HG03439 (cell line): ENCODE data around the gene DAPK2.

ENCODE experiments used
- ATAC-seq: cut with Tn5 transposase; IDR thresholded peaks from one replicate; pipeline ENCODE4 v1.9.1; 2021; ENCODE audit warnings: mild to moderate bottlenecking, moderate library complexity; ENCODE audit not compliant: unreplicated experiment

The DAPK2 gene

DNA sequence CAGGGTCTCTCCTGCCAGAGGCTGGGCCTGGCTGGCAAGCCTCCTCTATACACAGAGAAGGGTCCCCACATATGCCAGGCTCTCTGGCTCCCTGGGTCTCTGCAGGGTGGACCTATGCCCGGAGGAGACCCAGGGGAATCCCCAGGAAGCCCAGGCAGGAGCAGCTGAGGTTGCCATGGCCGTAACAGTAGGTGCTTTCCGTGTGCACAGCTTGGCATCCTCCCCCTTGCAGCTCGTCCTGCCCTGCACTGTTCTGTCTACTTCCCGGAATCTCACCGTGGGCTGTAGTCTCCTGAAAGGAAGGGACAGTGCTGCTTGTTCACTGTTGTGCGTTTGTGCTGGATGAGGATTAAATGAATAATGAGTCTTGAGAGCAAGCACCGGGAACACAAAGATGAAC lies 47.8 kb downstream of the DAPK2 start:
- ATAC-seq, result no peak

DNA sequence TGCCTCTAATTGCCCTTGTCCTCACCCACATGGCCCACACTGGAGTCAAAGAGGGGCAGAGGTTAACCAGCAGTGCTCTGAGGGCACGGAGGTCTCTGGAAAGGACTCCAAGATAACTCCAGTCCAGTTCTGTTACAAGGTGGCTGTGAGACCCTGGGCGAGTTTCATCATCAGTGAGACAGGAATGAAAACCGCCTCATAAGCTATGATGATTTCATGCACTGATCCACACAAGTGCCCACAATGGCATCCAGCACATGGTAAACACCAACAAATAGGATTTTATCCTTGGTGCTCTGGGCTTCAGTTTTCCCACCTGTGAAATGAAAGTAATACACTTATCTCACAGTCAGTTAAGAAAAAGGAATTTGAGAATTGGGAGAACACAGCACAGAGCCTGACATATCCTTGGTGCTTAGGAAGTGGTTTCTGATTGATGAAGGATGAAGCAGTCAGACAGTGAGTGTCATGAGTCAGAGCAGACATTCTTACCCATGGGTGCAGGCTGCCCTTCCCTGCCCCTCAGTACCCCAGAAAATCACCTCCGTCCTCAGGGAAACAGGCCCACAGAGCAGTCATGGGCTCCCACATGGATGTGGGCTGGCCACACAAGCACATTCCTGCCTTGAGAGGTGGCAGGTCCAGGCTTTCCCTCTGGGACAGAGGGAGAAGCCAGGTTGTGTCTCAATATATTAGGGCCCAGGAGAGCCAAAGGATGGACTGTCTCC lies 48.4 kb downstream of the DAPK2 start:
- ATAC-seq, result no peak

DNA sequence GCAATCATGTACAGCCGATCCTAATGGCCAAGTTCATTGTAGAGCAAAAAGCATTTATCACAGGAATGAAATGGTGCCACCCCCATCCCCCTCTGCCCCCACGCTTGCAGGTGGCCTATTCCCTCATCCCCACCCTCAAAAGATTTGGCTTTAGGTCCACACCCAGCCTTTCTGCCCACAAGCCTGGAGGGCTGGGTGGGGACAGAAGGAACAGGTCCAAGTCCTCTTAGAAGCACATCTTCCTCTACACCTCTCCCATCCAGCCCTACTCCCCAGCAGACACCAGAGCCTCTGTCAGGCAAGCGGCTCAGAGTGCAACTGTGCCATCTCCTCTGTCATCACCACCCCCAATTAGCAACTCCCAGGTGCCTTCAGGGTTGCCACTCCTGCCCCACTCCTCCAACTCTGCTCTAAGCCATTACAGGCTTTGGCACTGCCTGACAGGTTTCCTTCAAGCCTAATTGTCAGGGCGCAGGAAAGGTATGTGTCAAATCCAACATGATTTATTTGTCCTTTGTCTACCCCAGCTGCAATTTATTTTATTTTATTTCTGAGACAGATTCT lies 49.4 kb downstream of the DAPK2 start:
- ATAC-seq, result no peak

DNA sequence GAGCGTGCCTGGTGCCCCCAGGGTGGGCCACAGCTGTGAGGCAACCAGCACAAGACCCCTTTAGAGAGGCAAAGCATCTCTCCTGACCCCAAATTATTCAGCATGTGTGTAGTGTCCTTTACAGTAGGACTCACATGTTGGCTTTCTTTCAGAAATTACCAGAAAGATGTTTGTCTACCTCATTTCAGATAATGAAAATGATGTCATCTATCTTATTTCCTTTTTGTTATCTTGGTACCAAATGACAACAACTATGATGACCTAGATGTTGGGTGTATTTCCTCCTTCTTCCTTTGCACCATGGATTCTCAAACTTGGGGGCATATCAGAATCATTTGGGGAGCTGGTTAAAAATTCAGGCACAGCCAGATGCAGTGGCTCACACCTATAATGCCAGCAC lies 50.5 kb downstream of the DAPK2 start:
- no peak for ATAC-seq

- ATAC-seq, result no peak
Measured at GRCh38 chr15:63994073-63994600, 52.1 kb downstream of the DAPK2 start.

GRCh38 chr15:63992300-63992699 lies 54.0 kb downstream of the DAPK2 start:
- no peak for ATAC-seq

GRCh38 chr15:63991706-63992105 lies 54.6 kb downstream of the DAPK2 start:
- ATAC-seq, result no peak

- no peak for ATAC-seq
Measured at GRCh38 chr15:63990454-63990853, 55.8 kb downstream of the DAPK2 start.

- ATAC-seq, result no peak
Measured at GRCh38 chr15:63987796-63988378, 58.4 kb downstream of the DAPK2 start.

DNA sequence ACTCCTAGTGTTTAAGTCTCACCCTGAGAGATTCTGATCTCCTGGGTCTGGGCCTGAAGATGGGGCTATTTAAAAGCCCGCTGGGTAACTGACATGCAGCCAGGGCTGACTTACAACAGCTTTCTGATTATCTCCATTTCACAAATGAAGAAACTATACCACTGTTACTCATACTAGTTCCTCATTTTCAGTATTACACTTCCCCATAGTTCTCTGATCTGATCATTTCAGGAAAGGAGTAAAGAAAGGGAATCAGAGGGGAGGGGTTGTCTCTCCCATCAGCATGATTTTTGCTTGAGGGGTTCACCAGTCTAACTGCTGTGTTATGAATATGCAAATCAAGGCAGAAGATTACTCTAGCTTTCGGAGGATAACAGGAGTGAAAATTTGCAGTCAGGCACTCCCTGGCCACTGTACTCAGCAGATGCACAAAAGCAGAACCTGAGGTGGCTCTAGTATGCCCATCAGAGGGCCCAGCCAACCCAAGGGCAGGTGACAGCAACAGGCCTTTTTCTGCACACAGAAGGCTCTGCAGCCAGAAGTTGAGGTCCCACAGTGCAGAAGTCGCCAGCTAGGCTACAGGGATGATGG lies 59.4 kb downstream of the DAPK2 start:
- ATAC-seq, result peak; percentile 59

DNA sequence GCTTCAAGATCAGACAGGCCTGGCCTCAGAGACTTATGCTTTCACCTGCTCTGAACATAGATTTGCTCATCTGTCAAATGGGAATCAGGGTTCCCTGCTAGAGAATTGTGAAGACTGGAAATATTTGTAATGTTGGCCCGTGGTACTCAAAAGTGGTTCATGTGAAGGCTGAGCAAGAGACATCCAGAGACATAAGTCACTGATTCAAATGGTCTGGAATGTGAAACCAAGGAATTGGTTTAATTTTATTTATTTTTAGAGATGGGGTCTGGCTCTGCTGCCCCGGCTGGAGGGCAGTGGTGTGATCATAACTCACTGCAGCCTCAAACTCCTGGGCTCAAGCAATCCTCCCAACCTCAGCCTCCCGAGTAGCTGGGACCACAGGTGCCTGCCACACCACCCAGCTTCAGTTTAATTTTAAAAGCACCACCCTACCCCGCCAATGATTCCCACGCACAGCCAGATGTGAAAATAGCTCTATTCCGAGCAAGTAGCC lies 60.1 kb downstream of the DAPK2 start:
- ATAC-seq, result peak; percentile 12

DNA sequence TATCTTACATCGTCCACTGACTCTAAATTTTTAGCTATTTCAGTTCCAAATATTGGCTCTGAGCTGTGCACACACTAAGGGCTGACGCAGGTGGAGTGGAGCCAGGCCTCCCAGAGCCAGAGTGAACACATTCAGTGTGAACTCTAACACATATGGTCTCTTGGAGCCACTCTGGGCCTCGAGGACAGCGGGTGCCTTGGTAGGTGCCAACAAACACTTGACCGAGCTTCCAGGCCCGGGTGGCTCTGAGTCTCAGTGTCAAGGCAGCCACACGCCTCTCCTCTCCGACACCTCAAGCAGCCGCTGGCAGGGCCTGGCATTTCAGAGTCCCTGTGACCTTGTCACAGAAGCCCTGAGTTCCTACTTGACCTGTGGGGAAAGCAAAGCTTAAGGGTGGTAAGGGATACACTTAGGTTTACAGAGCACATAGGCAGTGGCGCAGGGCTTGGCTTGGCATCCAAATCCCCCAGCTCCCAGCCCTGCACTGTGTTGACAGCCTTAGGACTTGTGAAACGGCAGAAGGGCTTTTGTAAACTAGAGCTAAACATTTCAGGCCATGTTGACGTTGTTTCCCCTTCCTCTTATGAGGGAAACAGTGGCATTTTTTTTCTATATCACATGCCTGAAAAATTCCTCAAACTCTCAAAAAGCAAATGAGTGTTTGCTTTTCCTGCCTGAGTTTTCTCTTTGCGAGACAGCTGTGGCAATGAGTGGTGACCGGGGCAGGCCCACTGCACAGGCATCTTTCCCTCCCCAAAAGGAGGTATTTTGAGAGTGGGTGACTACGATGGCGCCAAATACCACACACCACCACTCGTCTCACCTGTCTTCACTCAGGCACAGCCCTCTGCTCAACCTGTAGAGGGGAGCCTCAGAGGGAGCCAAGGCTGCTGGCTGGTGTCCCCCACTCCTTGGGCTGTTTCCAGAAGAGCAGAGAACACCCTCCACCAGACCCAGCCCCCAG lies 60.8 kb downstream of the DAPK2 start:
- no peak for ATAC-seq

DNA sequence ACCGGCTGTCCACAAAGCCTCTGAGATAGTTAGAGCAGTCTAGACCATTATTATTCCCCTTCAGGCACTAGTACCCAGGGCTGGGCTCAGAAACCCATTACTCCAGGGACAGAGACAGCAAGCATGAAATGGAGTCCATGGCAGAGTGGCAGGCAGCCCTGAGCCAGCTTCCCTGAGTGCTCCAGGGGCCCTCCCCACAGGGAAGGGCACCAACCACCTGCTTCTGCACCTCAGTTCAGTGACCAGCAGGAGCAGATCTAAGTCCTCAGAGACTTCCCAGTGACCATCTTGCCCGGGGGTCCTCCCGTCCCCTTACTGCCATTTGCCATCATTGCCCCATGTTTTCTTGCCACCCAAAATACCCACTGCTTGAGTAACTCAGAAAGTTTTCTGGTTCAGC lies 62.0 kb downstream of the DAPK2 start:
- no peak for ATAC-seq

- ATAC-seq, result no peak
Measured at GRCh38 chr15:63983061-63983711, 63.1 kb downstream of the DAPK2 start.

- ATAC-seq, result no peak
Measured at GRCh38 chr15:63982381-63982854, 63.9 kb downstream of the DAPK2 start.

- no peak for ATAC-seq
Measured at GRCh38 chr15:63981596-63982320, 64.5 kb downstream of the DAPK2 start.

DNA sequence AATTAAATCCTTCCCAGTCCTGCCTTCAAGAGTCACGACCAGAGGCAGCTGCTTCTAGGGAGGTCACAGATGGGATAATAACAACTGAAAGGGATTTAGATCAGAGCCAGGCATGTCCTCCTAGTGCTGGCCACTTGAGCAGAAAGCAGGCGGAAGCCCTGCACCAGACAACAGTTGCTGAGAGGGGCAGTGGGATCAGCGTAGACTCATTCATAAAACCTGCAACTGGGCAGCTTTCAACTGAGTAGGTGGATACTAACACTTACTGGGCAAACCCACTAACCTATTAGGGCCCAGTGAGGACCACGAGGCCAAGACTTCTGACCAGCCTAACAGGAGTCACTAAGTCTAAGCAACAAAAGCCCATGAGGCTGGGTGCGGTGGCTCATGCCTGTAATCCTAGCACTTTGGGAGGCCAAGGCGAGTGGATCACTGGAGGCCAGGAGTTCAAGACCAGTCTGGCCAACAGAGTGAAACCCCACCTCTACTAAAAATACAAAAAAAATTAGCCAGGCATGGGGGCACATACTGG lies 67.0 kb downstream of the DAPK2 start:
- no peak for ATAC-seq

GRCh38 chr15:63978511-63979261 lies 67.6 kb downstream of the DAPK2 start:
- ATAC-seq, result no peak
